Muscle of back (tissue), 11 donors: ENCODE results near the gene SDR39U1. TPM values are rescaled to one million over a fixed set of nuclear protein-coding genes. Genes with fewer than 3 reads are reported as not detected.

Experiments
- DNase-seq, 3 donors: peaks; one replicate each; pipeline versions ENCODE4 v3.0.0 to v3.0.0-alpha.2; 2013
- polyA plus RNA-seq, 10 donors: library from polyadenylated mRNA; unstranded; fragments of 120-200 nt; gene quantifications; one replicate each; pipeline ENCODE4 v1.2.1, GENCODE V29; 2013; ENCODE audit not compliant: insufficient read length in 10 of 10

The SDR39U1 gene
- polyA plus RNA-seq, 10 donors, result 36.4 to 55.6 (median 47.6) TPM

DNA sequence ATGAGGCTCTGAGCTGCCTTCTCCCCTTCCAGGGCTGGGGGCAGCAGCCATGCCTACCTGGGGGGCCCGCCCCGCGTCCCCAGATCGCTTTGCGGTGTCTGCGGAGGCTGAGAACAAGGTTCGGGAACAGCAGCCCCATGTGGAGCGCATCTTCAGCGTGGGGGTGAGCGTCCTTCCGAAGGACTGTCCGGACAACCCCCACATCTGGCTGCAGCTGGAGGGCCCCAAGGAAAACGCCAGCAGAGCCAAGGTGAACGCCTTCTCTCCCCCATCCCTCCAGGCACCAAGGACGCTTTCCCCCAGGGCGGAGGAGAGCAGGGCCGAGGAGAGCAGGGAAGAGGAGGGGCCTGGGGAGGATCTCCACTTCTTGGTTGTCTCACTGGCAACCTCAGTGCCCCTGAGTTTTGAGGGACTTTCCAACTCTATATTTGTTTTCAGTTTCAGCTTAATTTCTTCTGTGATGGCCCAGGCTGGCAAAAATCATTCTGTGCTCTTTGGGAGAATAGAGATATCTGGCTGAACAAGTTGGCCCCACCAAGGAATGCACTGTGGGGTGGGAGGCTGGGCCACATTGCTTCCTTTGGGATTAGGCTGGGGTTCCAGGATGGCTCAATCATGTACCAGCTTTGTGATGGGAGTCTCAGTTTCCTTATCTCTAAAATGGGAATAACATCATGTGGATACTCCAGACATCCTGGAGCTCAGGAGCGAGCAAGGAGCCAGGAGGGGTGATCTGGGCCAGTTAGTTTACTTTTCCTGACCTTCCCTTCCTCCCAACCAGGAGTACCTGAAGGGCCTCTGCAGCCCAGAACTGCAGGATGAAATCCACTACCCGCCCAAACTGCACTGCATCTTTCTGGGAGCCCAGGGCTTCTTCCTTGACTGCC is 11.7 kb downstream of the SDR39U1 start:
- peak in 2 of 3 donors; percentile 22 to 53 for DNase-seq

DNA sequence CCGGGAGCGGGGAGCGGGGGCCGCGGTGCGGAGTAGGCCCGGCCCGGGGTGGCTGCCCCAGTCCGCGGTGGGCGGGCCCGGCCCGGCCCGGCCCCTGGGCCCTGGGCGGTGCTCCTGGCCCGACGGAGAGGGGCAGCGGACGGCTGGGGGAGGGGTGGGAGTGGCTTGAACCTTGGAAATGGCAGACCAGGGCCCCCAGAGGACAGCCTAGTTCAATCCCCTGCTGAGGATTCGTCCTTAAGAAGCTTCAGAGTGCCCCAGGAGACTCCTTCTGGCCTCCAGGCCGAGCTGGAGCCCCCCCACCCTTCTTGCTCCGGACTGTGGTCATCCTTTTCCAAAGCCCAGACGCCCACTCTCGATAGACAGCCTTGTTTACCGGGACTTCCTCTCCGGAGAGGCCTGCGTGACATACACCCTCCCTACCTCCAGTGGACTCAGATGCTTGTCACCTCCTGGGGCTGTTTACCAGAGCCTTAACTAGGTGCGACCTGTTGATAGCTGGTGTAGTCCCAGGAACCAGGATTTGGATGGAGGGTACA is 12.4 kb downstream of the SDR39U1 start:
- peak; percentile 75 to 91 (median 81) for DNase-seq

DNA sequence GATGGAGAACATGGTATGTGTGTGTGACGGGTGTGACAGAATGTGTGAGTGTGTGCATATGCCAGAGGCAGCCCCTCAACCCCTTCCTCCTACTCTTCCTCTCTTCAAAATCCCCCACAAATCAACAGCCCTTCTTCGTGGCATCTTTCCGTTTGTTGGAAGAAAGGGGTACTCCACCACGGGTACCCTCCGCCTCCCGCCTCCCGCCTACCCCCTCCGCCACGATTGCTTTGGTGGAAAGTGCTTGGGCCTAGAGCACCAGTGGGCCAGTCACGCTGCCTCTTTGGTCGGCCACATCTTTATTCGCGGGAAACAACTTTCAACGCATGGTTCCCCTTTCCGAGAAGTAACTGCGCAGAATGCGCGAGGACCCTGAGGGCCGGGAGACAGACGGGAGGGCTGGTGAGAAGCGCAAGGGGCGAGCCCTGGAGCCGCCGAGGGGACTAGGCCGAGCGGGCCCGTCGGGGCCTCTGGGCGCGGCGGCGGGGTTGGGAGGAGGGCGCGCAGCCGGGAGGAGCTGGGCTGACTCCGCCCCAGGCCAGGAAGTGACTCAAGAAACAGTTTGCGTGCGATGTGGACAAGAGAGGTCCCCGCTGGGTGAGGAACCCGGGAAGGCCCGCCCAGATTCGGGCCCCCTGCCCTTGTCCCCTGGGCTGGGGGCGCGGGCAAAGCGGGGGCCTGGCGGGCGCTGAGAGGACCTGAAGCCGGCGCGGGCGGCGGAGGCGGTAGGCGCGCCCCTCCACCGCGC is 13.0 kb downstream of the SDR39U1 start, which contains the start of the genes CBLN3 and KHNYN:
CBLN3 (minus strand) TSS at position 274 of the 748 bp plus-strand sequence. CDS start 614 bp downstream, outside the sequence.
KHNYN (plus strand) TSS at position 560 of the 748 bp plus-strand sequence. CDS start 777 bp downstream, outside the sequence.
- peak; percentile 93 to 97 (median 93) for DNase-seq

DNA sequence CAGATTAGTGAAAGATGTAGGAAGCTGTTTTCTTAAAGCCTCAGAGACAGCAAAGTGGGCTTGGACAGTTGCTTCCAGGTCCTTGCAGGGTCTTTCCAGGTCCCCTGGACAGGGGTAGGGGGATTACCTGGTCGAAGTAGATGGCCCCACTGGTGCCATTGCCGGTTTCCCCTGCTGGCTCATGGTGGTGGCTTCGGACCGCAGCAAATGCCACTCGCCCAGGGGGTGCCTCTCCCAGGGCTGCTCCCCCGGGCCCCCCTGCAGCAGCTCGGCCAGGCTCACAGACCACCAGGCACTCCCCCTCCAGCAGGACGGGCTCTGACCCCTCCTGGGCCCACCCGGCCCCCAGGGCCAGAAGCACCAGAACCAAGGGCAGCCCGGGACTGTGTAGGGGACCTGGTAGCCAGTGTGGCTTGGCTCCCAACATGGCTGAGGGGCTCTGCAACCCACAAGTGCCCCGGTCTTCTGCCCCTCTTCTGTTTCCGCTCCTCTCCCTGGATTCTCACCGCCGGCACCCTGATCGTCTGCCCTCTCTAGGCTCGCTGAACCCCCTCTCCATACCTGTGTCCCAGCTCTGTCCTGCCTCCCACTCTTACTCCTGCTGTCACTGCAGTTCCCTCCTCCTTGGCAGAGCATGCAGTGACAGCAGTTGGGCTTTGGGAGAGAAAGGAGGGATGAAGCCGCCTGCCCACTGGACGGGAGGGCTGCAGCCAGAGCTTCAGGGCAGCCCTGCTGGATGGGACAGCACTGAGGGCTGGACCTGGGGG is 13.8 kb downstream of the SDR39U1 start:
- peak in 1 of 3 donors; percentile 47 for DNase-seq

DNA sequence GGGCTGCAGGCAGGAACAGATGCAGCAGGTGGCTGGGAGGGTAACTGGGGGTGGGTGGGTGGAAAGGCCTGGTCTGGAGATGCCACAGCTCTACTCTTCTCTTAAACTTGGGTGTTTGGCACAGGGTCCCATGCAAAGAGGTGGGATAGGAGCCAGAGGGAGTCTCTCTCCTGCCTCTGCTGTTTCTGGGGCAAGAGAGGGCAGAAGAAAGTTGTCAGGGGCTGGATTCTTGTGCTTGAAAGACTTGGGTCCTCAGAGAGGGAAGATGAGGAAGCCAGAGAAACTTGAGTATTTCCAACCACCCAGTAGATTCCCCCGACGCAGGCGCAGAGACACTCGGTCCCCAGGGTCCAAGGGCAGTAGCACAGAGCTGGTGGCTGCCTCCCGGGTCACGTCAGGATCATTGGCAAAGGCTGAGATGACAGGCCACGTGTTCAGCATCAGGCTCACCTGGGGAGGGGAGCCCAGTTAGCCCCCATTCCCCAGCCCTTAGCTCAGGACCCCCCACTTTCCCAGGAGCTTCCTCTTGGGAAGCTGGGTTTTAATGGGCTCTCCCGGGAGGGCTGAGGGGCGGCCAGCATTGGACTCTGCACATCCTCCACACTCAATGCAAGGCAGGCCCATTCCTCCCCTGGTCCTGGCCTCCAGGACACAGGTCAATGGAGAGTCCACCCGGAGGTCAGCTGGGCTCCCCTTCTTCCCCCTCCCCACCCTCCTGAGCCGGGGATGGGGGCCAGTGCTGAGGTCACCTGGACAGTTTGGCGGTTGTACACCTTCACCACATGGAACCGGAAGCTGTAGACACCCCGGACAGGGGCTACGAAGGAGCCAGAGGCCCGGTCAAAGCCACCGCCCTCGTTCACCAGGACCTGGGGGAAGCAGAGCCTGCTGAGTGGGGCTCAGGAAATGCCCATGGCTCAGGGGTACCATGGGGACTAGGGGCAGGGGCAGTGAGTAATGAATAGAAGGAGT is 14.8 kb downstream of the SDR39U1 start:
- no peak for DNase-seq

DNA sequence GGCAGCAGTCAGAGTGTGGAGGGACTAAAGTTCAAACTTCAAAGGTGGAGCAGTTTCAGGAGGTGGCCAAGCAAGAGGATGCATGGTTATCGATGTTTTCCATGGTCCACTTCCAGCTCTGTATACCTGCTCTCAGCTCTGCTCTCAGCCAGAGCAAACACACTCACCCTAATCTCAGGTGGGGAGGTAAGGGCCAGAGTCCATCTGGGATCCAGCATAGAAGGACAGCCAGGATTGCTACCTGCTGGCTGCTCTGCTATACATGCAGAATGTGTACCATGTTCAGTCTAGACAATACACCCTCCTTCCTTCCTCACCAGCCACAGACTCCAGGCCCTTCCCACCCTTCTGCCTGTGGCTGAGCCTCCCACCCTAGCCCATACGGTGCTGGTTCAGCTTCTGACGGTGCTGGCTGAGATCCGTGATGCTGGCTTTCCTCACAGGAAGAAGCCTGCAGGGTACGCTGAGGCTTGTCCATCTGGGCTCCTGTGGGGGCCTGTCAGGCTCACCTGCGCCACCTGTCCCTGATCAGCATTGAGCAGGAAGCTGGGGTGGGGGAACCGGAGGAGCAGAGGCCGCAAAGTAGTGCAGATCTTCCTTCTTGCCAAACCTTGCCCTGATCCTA is 15.6 kb downstream of the SDR39U1 start:
- DNase-seq, result no peak

DNA sequence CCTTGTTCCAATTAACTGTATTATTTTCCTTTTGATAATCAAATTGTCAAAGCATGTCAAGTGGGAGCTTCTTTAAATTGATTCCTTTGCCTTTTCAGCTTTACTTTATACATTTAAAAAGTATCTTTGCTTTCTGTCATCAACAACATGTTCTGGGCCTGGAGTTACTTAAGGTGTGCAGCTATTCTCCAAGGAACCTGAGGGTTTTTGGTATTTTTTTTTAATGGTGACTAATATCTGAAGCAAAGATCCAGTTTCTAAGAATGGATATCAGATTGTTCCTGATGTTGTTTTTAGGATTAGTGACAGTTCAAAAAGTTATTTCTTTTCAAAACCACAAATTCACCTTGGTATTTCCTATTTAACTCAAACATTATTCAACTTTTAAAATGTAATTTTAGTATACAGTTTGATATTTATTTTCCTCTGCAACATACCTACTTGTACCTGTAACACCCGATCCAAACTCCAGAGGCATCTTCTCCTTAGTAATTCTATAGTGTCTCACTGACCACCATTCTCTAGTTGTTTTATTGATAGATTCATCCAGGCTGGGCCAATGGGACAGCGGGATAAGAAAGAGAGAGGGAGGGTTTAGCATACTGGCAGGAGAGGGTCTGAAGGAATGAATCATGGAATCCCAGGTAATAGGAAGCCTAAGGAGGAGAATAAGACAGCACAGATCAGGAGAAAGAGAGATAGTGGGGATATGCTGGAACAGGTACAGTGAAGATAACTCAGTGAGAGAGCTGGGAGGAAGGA is 16.2 kb downstream of the SDR39U1 start:
- DNase-seq, result no peak

DNA sequence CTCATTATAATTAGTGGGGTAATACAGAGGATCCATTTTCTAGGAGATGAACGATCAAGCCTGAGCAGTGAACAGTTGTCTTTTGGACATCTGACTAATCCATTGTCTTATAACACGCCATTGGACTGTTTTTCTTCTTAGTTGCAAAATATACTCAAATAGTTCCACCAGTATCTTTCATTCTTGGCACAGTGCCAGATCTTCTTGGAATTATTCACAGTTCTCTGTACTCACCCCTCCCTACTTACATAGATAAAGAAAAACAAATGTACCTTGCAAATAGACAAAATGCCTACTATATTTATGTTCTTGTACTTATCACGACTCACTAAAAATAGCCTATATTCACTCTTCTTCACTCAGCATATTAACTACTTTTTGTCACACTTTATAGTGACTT is 16.9 kb downstream of the SDR39U1 start:
- peak; percentile 59 to 72 (median 61) for DNase-seq

DNA sequence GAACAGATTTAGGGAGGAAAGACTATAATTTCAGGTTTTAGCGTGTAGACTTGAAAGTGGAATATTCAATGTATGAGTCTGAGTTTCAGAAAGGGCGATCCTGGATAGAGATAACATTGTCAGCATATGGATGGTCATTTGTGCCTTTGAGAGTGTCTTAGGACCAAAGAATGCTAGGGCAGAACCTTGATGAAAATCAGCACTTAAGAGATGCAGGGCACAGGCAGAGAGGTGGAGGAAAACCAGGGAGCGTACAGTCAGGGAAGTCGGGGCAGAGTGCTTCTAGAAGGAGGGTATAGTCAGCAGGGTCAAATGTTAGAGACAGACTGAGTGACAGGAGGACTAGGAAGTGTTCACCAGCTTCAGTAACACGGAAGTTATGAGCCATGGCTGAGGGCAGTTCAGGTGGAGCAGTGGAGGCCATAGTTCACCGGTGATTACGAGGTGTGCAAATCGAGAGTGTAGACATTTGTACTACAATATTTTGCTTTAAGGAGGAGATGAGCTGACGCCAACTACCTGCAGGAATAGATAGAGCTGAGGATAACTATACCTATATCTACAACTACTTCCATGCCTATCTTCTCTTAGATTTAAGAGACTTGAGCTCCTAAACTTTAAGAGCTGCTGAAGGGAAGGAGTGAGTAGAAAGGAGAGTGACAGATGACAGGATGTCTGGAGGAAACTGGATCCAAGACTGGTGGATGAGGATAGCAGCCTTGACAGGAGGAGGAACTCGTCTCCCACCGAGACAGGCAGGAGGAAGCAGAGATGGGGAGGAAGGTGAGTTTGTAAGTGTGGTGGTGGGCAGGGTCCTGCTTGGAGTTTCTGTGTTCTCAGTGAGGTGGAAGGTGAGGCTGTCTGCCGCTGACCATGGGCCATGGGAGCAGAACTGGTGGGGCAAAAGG is 19.6 kb downstream of the SDR39U1 start:
- DNase-seq, result no peak

DNA sequence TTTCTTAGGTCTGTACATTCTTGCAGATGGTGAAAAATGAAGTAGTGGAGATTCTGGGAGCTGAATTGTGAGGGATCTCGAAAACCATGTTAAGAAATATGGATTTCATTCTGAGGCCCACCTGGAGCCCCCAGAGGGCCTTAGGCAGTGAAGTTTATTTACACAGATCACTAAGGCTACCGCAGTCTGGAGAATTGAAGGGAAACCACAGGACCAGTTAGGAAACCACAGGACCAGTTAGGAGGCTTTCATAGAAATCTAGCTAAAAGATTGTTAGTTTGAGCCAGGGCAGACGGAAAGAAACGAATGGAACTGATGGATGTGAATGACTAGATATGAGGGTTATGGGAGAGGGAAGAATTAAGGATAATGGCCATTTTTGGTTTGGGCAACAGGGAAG is 20.3 kb downstream of the SDR39U1 start:
- no peak for DNase-seq

DNA sequence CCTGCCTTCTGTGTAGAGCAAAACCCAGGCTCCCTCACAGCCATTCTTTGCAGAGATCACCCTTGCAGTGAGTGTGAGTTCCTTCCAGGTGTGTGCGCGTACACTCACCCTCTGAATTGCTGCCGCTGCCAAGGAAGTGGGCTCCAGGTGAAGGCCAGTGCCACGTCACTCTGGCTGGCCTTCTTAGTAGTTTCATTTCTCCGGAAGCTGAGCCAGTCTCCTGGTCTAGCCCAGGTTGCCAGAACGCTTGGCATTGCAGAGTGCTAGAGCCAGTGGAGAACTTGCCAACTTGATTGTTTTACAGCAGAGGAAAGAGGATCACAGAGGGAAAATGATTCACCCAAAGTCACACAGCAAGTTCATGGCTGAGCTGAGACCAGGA is 24.1 kb downstream of the SDR39U1 start:
- peak in 1 of 3 donors; percentile 24 for DNase-seq

DNA sequence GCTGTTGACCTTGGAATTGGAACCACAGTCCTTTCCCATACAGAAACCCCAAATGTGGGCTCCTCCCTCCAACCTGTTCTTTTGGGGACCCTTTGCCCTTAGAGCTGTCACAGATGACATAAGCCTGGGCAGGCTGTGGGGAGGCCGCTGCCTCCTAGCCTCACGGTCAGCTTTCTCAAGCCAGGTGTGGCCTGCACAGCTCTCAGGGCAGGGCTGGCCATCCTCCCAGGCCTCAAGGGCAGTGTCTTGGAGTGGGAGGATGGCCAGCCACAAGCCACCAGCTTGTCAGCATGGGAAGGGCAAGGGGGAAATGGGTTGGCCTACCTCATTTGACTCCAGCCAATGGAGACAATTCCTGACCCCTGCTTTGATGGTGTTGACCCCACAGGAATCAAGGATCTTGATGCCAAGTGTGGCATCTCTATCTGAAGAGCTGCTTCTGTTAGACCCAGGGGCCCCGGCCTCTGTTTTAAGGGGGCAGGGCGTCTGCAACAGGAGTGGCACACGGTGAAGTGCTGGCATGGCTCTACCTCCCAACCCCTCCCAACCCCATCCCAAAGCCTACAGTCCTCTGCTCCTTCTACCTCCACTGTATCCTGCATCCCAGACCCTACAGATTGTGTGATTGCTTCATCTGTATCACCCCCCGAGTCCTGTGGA is 24.6 kb downstream of the SDR39U1 start:
- DNase-seq, result peak in 1 of 3 donors; percentile 27

DNA sequence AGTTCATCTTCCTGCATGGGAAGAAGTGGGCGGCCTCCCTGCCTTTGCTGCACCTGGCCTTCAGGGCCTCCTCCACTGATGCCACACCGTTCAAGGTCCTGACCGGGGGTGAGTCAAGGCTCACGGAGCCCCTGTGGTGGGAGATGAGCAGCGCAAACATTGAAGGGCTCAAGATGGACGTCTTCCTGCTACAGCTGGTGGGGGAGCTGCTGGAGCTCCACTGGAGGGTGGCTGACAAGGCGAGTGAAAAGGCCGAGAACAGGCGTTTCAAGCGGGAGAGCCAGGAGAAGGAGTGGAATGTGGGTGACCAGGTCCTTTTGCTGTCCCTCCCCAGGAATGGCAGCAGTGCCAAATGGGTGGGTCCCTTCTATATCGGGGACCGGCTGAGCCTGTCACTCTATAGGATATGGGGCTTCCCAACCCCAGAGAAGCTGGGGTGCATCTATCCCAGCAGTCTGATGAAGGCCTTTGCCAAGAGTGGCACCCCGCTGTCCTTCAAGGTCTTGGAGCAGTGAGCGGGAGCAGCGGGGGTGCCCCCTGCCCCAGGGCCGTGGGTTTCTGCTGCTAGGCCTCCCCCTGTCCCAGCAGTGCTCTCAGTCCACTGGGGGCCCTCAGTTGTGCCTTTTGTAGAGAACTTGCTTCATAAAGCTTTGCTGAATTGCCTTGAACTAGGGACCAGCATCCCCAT is 25.5 kb downstream of the SDR39U1 start:
- DNase-seq, result peak in 1 of 3 donors; percentile 28

DNA sequence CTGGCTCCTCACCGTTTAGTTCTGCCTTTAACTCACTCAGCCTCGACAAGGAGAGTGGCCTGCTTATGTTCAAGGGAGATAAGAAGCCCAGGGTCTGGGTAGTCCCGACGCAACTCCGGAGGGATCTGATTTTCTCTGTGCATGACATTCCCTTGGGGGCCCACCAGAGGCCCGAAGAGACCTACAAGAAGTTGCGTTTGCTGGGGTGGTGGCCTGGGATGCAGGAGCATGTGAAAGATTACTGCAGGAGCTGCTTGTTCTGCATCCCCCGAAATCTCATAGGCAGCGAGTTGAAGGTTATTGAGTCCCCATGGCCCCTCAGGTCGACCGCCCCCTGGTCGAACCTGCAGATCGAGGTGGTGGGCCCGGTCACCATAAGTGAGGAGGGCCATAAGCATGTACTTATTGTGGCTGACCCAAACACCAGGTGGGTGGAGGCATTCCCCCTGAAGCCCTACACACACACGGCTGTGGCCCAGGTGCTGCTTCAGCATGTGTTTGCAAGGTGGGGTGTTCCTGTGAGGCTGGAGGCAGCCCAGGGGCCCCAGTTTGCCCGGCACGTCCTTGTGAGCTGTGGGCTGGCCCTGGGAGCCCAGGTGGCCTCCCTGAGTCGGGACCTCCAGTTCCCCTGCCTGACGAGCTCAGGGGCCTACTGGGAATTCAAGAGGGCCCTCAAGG is 26.2 kb downstream of the SDR39U1 start:
- no peak for DNase-seq

DNA sequence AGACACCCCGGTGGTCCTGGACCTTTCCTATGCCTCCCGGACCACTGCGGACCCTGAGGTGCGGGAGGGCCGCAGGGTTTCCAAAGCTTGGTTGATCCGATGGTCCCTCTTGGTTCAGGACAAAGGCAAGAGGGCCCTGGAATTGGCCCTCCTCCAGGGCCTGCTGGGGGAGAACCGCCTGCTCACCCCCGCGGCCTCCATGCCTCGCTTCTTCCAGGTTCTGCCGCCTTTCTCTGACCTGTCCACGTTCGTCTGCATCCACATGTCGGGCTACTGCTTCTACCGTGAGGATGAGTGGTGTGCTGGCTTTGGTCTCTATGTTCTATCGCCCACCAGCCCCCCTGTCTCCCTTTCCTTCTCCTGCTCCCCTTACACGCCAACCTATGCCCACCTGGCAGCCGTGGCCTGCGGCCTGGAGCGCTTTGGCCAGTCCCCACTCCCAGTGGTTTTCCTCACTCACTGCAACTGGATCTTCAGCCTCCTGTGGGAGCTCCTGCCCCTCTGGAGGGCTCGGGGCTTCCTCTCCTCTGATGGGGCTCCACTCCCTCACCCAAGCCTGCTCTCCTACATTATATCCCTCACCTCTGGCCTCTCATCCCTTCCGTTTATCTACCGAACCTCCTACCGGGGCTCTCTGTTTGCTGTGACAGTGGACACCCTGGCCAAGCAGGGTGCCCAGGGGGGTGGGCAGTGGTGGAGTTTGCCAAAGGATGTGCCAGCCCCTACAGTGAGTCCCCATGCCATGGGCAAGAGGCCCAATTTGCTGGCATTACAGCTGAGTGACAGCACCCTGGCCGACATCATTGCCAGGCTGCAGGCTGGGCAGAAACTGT is 26.9 kb downstream of the SDR39U1 start:
- DNase-seq, result no peak
